Endodermal cell (in vitro differentiated cells): Measurements from ENCODE around the gene CDC14C. TPM values are rescaled to one million over a fixed set of nuclear protein-coding genes. Genes with fewer than 3 reads are reported as not detected.

Experiments
- DNase-seq: peaks from one replicate; pipeline ENCODE4 v3.0.0-alpha.2; 2017
- H3K27ac ChIP-seq: 2 replicates; pipeline ENCODE4 v1.5.1; 2013; ENCODE audit warnings: mild to moderate bottlenecking, low read depth, low read length, moderate library complexity
- H3K27me3 ChIP-seq: 2 replicates; pipeline ENCODE4 v1.6.1; 2013; ENCODE audit warnings: mild to moderate bottlenecking, low read length, moderate library complexity; ENCODE audit not compliant: insufficient read depth, control insufficient read depth, poor library complexity, severe bottlenecking
- H3K36me3 ChIP-seq: 2 replicates; pipeline ENCODE4 v1.7.0; 2013; ENCODE audit warnings: mild to moderate bottlenecking, low read length, moderate library complexity; ENCODE audit not compliant: control insufficient read depth, insufficient read depth
- H3K4me1 ChIP-seq: one replicate; pipeline ENCODE4 v1.7.0; 2013; ENCODE audit warnings: low read length; ENCODE audit not compliant: control insufficient read depth, insufficient read depth
- H3K4me3 ChIP-seq: 2 replicates; pipeline ENCODE4 v1.5.1; 2013; ENCODE audit warnings: mild to moderate bottlenecking, low read length, moderate library complexity
- H3K9ac ChIP-seq: 2 replicates; pipeline ENCODE4 v1.6.1; 2013; ENCODE audit warnings: mild to moderate bottlenecking, low read length, moderate library complexity; ENCODE audit not compliant: poor library complexity, severe bottlenecking; ENCODE audit errors: extremely low read depth
- H3K9me3 ChIP-seq: 2 replicates; pipeline ENCODE4 v1.6.1; 2013; ENCODE audit warnings: mild to moderate bottlenecking, low read length, moderate library complexity; ENCODE audit not compliant: control insufficient read depth
- H3K27ac Mint-ChIP-seq: 2 replicates; pipeline ENCODE4 v1.8.0; 2020; ENCODE audit warnings: mixed read lengths
- H3K27me3 Mint-ChIP-seq: 2 replicates; pipeline ENCODE4 v1.8.0; 2021; ENCODE audit warnings: mild to moderate bottlenecking, mixed read lengths; ENCODE audit not compliant: insufficient read depth
- H3K36me3 Mint-ChIP-seq: 2 replicates; pipeline ENCODE4 v1.8.0; 2020; ENCODE audit warnings: low read depth, mixed read lengths
- H3K4me1 Mint-ChIP-seq: 2 replicates; pipeline ENCODE4 v1.8.0; 2020; ENCODE audit warnings: mixed read lengths
- H3K4me3 Mint-ChIP-seq: 2 replicates; pipeline ENCODE4 v1.8.0; 2020; ENCODE audit warnings: mild to moderate bottlenecking, moderate library complexity, mixed read lengths
- H3K9me3 Mint-ChIP-seq: 2 replicates; pipeline ENCODE4 v1.8.0; 2020; ENCODE audit warnings: mild to moderate bottlenecking, mixed read lengths
- WGBS, 2 experiments: methylation state at CpG; one replicate each; pipeline versions ENCODE4 v1.1.5 to v1.1.7; 2013; ENCODE audit warnings: missing lambda C conversion rate in 2 of 2, mixed read lengths in 1 of 2; ENCODE audit not compliant: insufficient coverage in 1 of 2, insufficient read length in 1 of 2; 5-methylcytosine and 5-hydroxymethylcytosine counted together
- total RNA-seq, 2 donors: library from RNA; stranded (reverse); fragmentation: NEBNext Ultra II Directional in 1 of 2; extraction: Animal tissue kit (Norgen Biotek cat#: 25700) in 1 of 2; gene quantifications; 2 replicates in 1 of 2; 3 replicates in 1 of 2; pipeline ENCODE4 v1.2.1, GENCODE V29; 2021
- TF ChIP-seq, protein P1 (sequence below): fragments of 200-600 bp; sonication (generic); conservative IDR thresholded peaks from 2 replicates; pipeline ENCODE4 v1.5.0; 2021; ENCODE audit warnings: antibody characterized with exemption, mild to moderate bottlenecking

Gene CDC14C
- total RNA-seq, 2 donors from 2014 or later: not detected

DNA sequence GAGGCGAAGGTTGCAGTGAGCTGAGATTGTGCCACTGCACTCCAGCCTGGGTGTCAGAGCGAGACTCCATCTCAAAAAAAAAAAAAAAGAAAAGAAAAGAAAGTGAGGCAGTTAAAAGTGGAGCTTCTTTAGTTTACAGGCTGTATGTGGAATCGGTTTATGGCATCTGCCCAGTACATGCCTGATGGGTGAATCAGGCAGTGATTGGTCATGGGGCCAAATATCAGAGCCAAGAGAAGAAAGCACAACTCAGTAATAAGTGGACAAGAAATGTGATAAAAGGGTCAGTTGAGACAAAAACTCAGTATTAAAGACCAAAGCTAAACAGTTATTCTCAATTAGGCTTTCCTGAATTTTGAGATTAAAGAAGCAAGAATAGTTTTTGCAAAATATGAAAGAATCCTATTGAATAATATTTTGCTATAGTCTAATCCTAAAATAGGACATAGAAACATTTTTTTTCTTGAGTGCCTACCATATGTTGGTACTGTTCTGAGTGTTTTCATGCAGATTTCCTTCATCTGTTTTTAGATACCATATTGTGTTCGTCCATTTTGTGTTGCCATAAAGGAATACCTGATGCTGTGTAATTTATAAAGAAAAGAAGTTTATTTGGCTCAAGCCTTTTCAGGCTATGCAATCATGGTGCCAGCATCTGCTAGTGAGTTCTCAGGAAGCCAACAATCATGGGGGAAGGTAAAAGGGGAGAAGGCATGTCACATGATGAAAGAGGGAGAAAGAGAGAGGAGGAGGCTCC is 14.4 kb downstream of the CDC14C start:
- H3K9me3 Mint-ChIP-seq: no peaks in the 10 kb centered on the region

DNA sequence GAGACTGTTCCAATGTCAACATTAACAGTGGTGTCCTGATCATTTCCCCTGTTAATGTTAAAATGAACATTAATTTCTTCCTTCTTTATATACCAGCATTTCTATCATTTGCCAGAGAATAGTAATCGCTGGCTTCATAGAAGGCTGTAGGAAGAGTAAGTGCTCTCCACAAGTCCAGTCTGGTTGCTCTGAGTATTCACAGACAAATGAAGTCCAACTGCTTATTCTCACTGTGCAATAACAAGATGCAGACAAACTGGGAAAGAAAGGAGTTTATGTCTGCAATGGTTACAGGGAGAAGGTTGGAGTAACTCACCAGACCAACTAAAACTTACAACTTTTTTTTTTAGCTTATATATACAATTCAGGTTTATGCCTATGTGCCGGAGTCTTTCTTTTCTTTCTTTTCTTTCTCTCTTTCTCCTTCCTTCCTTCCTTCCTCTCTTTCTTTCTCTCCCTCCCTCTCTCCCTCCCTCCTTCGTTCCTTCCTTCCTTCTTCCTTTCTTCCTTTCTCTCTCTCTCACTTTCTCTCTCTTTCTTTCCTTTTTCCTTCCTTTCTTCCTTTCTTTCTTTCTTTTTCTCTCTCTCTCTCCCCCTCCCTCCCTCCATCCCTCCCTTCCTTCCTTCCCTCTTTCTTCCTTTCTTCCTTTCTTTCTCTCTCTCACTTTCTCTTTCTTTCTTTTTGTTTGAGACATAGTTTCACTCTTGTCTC is 19.1 kb downstream of the CDC14C start:
- H3K27me3 Mint-ChIP-seq: peaks cover 7% of the 10 kb centered on the region
- Histone ChIP-seq H3K9me3 (peaks cover 11% of the 10 kb centered on the region), H3K27ac (no peak overlapping the region), H3K36me3 (no peaks in the 10 kb centered on the region), H3K27me3 (no peaks in the 10 kb centered on the region), H3K4me1 (peaks cover 3% of the 10 kb centered on the region), H3K4me3 (no peak overlapping the region), H3K9ac (no peak overlapping the region)
- TF ChIP-seq, protein P1, sequence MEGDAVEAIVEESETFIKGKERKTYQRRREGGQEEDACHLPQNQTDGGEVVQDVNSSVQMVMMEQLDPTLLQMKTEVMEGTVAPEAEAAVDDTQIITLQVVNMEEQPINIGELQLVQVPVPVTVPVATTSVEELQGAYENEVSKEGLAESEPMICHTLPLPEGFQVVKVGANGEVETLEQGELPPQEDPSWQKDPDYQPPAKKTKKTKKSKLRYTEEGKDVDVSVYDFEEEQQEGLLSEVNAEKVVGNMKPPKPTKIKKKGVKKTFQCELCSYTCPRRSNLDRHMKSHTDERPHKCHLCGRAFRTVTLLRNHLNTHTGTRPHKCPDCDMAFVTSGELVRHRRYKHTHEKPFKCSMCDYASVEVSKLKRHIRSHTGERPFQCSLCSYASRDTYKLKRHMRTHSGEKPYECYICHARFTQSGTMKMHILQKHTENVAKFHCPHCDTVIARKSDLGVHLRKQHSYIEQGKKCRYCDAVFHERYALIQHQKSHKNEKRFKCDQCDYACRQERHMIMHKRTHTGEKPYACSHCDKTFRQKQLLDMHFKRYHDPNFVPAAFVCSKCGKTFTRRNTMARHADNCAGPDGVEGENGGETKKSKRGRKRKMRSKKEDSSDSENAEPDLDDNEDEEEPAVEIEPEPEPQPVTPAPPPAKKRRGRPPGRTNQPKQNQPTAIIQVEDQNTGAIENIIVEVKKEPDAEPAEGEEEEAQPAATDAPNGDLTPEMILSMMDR: no peak
- 89 to 90% methylated on average over 2 to 3 of the region's 3 CpGs for WGBS, 2 experiments
- peaks cover 16% of the 10 kb centered on the region for H3K4me1 Mint-ChIP-seq
- H3K27ac Mint-ChIP-seq: no peak overlapping the region
- no peak for DNase-seq
- H3K36me3 Mint-ChIP-seq: no peaks in the 10 kb centered on the region
- H3K9me3 Mint-ChIP-seq: peaks cover 25% of the 10 kb centered on the region
- no peak overlapping the region for H3K4me3 Mint-ChIP-seq

More for the DNA sequence above, 14.4 kb downstream of the CDC14C start:
- Histone ChIP-seq H3K9me3 (no peaks in the 10 kb centered on the region), H3K27ac (no peak overlapping the region), H3K4me1 (peaks cover 7% of the 10 kb centered on the region), H3K27me3 (no peaks in the 10 kb centered on the region), H3K4me3 (no peak overlapping the region), H3K9ac (no peak overlapping the region), H3K36me3 (no peaks in the 10 kb centered on the region)
- no peak for DNase-seq
- WGBS, 2 experiments: 96 to 100% methylated on average over 1 to 4 of the region's 4 CpGs
- Mint-ChIP-seq H3K36me3 (no peaks in the 10 kb centered on the region), H3K27me3 (peaks cover 2% of the 10 kb centered on the region), H3K4me1 (peaks cover 28% of the 10 kb centered on the region), H3K4me3 (no peak overlapping the region), H3K27ac (no peak overlapping the region)
- TF ChIP-seq, protein P1: no peak

DNA sequence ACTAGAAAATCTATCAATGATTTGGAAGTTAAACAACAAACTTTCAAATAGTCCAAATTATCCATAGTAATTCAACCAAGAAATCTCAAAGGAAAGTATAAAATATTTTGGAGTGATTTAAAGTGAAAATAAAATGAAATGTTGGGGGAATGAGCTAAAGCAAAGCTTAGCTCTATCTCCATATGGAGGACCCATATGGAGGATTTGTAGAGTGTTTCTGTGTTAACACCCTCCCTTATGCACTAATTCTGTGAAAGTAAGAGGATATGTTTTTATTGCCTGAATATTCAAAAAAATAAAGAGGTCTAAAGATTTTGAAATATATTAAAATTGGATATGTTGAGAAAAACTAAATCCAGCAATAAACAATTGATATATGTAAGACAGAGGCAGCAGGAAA is 31.6 kb downstream of the CDC14C start:
- peaks cover 9% of the 10 kb centered on the region for H3K4me1 Mint-ChIP-seq
- H3K27me3 Mint-ChIP-seq: peaks cover 46% of the 10 kb centered on the region
- no peak overlapping the region for H3K4me3 ChIP-seq
- no peaks in the 10 kb centered on the region for H3K4me1 ChIP-seq
- peaks cover 12% of the 10 kb centered on the region for H3K9me3 Mint-ChIP-seq
- H3K27me3 ChIP-seq: peaks cover 47% of the 10 kb centered on the region
- H3K9ac ChIP-seq: no peak overlapping the region
- no peak overlapping the region for H3K27ac Mint-ChIP-seq
- no peak overlapping the region for H3K4me3 Mint-ChIP-seq
- TF ChIP-seq, protein P1: no peak
- DNase-seq: no peak
- no peaks in the 10 kb centered on the region for H3K36me3 ChIP-seq
- H3K36me3 Mint-ChIP-seq: no peaks in the 10 kb centered on the region
- peaks cover 11% of the 10 kb centered on the region for H3K9me3 ChIP-seq
- H3K27ac ChIP-seq: no peak overlapping the region
